Astrocyte of the spinal cord (primary cell): ENCODE results near the gene SLC9A8.

Source experiments
- DNase-seq: peaks from one replicate; pipeline ENCODE4 v3.0.0; 2011; ENCODE audit warnings: low read depth, low spot score
- H3K4me3 ChIP-seq: 2 replicates; pipeline ENCODE4 v1.5.1; 2011; ENCODE audit warnings: low read depth, mild to moderate bottlenecking, low read length, moderate library complexity
- CTCF ChIP-seq: IDR thresholded peaks from 2 replicates; pipeline ENCODE4 v1.5.1; 2012; ENCODE audit warnings: low read depth, mild to moderate bottlenecking, low read length, inconsistent platforms
- in situ Hi-C: cut with HindIII; loops from 2 replicates; pipeline ENCODE4 v1.10.0; 2017; ENCODE audit warnings: low sequenced_read_pairs

SLC9A8 gene

DNA sequence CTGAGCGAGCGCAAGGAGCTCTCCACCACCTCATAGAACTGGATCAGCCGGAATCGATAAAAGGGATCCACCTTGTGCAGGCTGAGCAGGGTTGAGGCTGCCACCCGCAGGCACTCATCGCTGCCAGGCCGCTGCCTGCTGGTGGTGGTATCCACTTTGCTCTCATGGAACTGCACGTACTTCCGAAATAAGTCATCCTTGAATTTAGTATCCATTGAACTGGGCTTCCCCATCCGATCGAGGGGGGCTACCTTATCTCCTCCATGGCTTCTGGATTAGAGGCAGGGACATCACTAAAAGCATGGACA, 95.6 kb downstream of the SLC9A8 start:
- in situ Hi-C loops, result no loop called here
- no peak for TF ChIP-seq CTCF
- H3K4me3 ChIP-seq, result no peak overlapping the region
- no peak for DNase-seq

DNA sequence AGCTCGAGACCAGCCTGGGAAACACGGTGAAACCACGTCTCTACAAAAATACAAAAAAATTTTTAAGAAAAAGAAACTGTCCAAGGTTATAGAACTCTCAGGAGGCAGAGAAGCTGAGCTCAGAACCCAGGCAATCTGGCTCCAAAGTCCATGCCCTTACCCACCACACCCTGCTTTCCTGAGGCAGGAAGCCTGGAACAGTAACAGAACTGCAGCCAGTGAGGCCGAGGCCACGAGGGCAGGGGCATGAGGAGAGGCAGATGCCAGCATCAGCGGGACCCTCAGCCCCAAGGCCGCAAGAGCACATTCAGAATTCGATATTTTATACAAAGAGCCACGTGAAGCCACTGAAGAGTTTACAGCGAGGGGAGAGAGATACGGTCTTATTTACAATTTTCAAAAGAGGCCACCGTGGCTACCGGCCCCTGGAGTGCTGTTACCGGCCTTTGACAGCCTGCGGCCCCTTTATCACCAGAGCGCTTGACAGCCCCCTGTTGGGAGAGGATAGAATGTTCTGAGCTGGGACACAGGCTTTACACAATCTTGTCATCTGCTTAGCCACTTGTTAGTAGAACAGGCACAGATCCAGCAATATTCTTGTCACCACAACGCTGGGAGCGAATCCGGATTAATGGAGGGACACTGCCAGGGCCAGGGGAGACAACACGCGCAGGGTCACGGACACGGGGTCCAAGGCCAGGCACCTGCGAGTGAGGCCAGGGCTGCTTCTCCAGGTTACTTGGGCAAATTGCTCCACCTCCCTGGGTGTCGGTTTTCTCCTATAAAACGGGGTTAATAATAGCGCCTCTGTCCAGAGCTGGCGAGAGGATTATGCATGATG, 97.1 kb downstream of the SLC9A8 start:
- in situ Hi-C loops, result no loop called here
- DNase-seq, result no peak
- peak; percentile 32 for TF ChIP-seq CTCF
- H3K4me3 ChIP-seq, result no peak overlapping the region

DNA sequence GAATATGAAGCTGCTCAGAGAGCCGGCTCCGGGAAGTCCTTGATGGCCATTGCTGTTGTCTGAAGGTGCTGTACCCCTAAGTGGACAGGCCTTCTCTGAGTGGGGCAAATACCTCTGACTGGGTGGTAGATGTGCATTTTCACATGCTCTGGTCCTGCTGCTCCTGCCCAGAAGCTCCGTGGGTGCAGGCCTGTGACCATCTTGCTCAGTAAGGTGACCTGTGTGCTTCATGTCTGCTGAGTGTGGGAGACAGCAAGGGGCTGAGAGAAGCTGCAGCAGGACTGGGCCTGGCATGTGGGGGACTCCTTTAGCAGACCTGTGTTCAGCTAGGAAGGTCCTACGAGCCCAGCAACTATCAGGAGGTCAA, 97.7 kb downstream of the SLC9A8 start:
- no peak overlapping the region for H3K4me3 ChIP-seq
- DNase-seq, result no peak
- TF ChIP-seq CTCF, result no peak
- in situ Hi-C loops, result no loop called here

- no peak for DNase-seq
- H3K4me3 ChIP-seq, result no peak overlapping the region
- in situ Hi-C loops, result no loop called here
- no peak for TF ChIP-seq CTCF
Measured at GRCh38 chr20:49913399-49914047, 100.9 kb downstream of the SLC9A8 start.

DNA sequence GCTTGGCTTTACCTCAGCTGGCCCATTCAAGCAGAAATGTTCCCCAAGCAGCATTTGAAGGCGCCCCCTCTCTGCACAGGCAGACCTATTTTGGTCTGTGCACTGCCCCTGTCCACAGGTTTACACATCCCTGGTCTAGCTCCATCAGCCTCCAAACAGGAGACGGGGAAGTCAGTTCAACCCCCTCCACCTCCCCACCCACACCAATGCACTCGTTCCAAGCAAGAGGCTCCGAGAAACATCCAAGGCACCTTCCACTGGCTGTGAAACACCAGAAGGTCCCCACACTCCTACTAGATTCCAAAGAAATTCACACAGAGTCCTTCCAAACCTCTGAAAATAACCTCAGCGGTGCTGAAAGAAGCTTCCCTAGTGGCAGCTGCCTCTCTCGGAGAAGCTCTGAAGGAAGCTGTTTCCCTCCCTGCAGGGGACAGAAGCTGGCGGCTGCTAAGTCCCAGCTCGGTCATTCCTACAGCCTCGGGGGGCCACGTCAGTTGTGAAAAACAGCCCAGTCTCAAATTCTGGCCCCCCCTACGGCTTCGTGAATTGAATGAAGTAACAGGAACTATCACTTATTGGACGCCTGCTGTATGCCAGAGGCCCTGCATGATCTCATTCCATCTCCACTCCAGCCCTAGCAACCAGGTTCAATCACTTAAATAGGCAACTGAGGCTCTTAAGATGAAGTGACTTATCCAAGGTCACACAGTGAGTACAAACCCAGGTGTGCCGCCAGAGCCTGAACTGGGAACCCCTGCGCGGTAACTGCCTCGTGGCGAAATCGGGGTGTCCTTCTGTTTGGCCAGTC, 101.9 kb downstream of the SLC9A8 start:
- DNase-seq, result no peak
- H3K4me3 ChIP-seq, result peak overlapping the region; percentile 84
- in situ Hi-C loops, result no loop called here

GRCh38 chr20:49915118-49915379, 102.4 kb downstream of the SLC9A8 start:
- no peak for DNase-seq
- H3K4me3 ChIP-seq, result peak overlapping the region; percentile 84
- in situ Hi-C loops, result no loop called here
- TF ChIP-seq CTCF, result no peak

More for the DNA sequence above, 101.9 kb downstream of the SLC9A8 start:
- TF ChIP-seq CTCF, result no peak
